Trophoblast cell (in vitro differentiated cells and primary cell): ENCODE results near the gene SDC3.
A peak's percentile ranks its signal among the peaks of the same experiment; 100 is the strongest.

Experiments used
- DNase-seq, 2 donors: peaks; one replicate each; pipeline ENCODE4 v3.0.0-alpha.2; 2016
- H2AFZ ChIP-seq: 2 replicates; pipeline ENCODE4 v1.6.1; 2013; ENCODE audit warnings: low read length, moderate library complexity, mild to moderate bottlenecking; ENCODE audit not compliant: insufficient read depth, poor library complexity
- H2AK5ac ChIP-seq: 2 replicates; pipeline ENCODE4 v1.6.1; 2013; ENCODE audit warnings: mild to moderate bottlenecking, low read length
- H2BK120ac ChIP-seq: 2 replicates; pipeline ENCODE4 v1.6.1; 2013; ENCODE audit warnings: low read length, mild to moderate bottlenecking, moderate library complexity; ENCODE audit not compliant: insufficient read depth, poor library complexity
- H2BK12ac ChIP-seq: 2 replicates; pipeline ENCODE4 v1.6.1; 2013; ENCODE audit warnings: mild to moderate bottlenecking, low read length, moderate library complexity
- H2BK5ac ChIP-seq: 2 replicates; pipeline ENCODE4 v1.6.1; 2013; ENCODE audit warnings: low read length, low read depth, moderate library complexity, mild to moderate bottlenecking; ENCODE audit not compliant: poor library complexity
- H3K14ac ChIP-seq: 2 replicates; pipeline ENCODE4 v1.6.1; 2013; ENCODE audit warnings: mild to moderate bottlenecking, low read length
- H3K18ac ChIP-seq: 2 replicates; pipeline ENCODE4 v1.6.1; 2013; ENCODE audit warnings: mild to moderate bottlenecking, low read length
- H3K23ac ChIP-seq: 2 replicates; pipeline ENCODE4 v1.6.1; 2013; ENCODE audit warnings: low read length
- H3K27ac ChIP-seq: 2 replicates; pipeline ENCODE4 v1.5.1; 2013; ENCODE audit warnings: low read depth, mild to moderate bottlenecking, inconsistent platforms, low read length, moderate library complexity
- H3K27me3 ChIP-seq: 2 replicates; pipeline ENCODE4 v1.6.1; 2013; ENCODE audit warnings: inconsistent platforms, mild to moderate bottlenecking, low read length, moderate library complexity; ENCODE audit not compliant: insufficient read depth
- H3K36me3 ChIP-seq, 2 experiments: 1 replicate in 1 of 2; 2 replicates in 1 of 2; pipeline ENCODE4 v1.6.1; 2013; ENCODE audit warnings: low read length in 2 of 2, mild to moderate bottlenecking in 2 of 2, moderate library complexity in 1 of 2; ENCODE audit not compliant: insufficient read depth in 2 of 2, control insufficient read depth in 1 of 2
- H3K4ac ChIP-seq: 2 replicates; pipeline ENCODE4 v1.6.1; 2013; ENCODE audit warnings: low read depth, mild to moderate bottlenecking, low read length, moderate library complexity
- H3K4me1 ChIP-seq, 2 experiments: 1 replicate in 1 of 2; 2 replicates in 1 of 2; pipeline ENCODE4 v1.6.1; 2013; ENCODE audit warnings: low read length in 2 of 2, mild to moderate bottlenecking in 2 of 2, moderate library complexity in 1 of 2; ENCODE audit not compliant: insufficient read depth in 2 of 2, control insufficient read depth in 1 of 2
- H3K4me2 ChIP-seq: 2 replicates; pipeline ENCODE4 v1.6.1; 2013; ENCODE audit warnings: inconsistent platforms, mild to moderate bottlenecking, low read length, moderate library complexity
- H3K4me3 ChIP-seq: 2 replicates; pipeline ENCODE4 v1.5.1; 2013; ENCODE audit warnings: mild to moderate bottlenecking, low read depth, low read length, inconsistent platforms
- H3K79me1 ChIP-seq: one replicate; pipeline ENCODE4 v1.6.1; 2013; ENCODE audit warnings: low read length
- H3K79me2 ChIP-seq: 2 replicates; pipeline ENCODE4 v1.6.1; 2013; ENCODE audit warnings: low read length, mild to moderate bottlenecking; ENCODE audit not compliant: control insufficient read depth, insufficient read depth, poor library complexity
- H3K9ac ChIP-seq: 2 replicates; pipeline ENCODE4 v1.6.1; 2013; ENCODE audit warnings: mild to moderate bottlenecking, low read length
- H3K9me3 ChIP-seq: 2 replicates; pipeline ENCODE4 v1.6.1; 2013; ENCODE audit warnings: low read depth, mild to moderate bottlenecking, control low read depth, inconsistent platforms, low read length; ENCODE audit not compliant: insufficient read depth
- H4K12ac ChIP-seq: 2 replicates; pipeline ENCODE4 v1.6.1; 2013; ENCODE audit warnings: low read depth, mild to moderate bottlenecking, low read length, moderate library complexity
- H4K8ac ChIP-seq: 2 replicates; pipeline ENCODE4 v1.6.1; 2013; ENCODE audit warnings: low read depth, mild to moderate bottlenecking, low read length, moderate library complexity
- H4K91ac ChIP-seq: one replicate; pipeline ENCODE4 v1.6.1; 2013; ENCODE audit warnings: low read depth, mild to moderate bottlenecking, low read length, moderate library complexity
- WGBS: extraction: QIAGEN DNeasy Blood & Tissue Kit; methylation state at CpG from one replicate; pipeline ENCODE4 v1.1.7; 2013; ENCODE audit warnings: missing lambda C conversion rate; ENCODE audit not compliant: insufficient read length, insufficient coverage; ENCODE audit errors: extremely low coverage; 5-methylcytosine and 5-hydroxymethylcytosine counted together

The SDC3 gene

GRCh38 chr1:30914931-30915330 is 6.4 kb upstream of the SDC3 start:
- no peak overlapping the region for H3K14ac ChIP-seq
- H4K8ac ChIP-seq, result no peak overlapping the region
- no peak overlapping the region for H4K12ac ChIP-seq
- WGBS, result no CpG with 5 or more reads among the region's 4 CpGs
- H3K79me2 ChIP-seq, result peaks cover 2% of the 10 kb centered on the region
- no peak overlapping the region for H3K4me3 ChIP-seq
- H3K23ac ChIP-seq, result no peak overlapping the region
- H3K9ac ChIP-seq, result no peak overlapping the region
- H3K27me3 ChIP-seq, result no peaks in the 10 kb centered on the region
- H3K9me3 ChIP-seq, result no peaks in the 10 kb centered on the region
- H2AK5ac ChIP-seq, result no peak overlapping the region
- H4K91ac ChIP-seq, result no peak overlapping the region
- H3K4me1 ChIP-seq, result peaks cover 31 to 33% of the 10 kb centered on the region in 2 experiments
- H3K4ac ChIP-seq, result no peak overlapping the region
- H3K4me2 ChIP-seq, result no peak overlapping the region
- H3K18ac ChIP-seq, result no peak overlapping the region
- H2BK120ac ChIP-seq, result no peak overlapping the region
- H3K27ac ChIP-seq, result no peak overlapping the region
- no peaks in the 10 kb centered on the region for H3K36me3 ChIP-seq
- DNase-seq, result no peak
- H3K79me1 ChIP-seq, result peaks cover 21% of the 10 kb centered on the region
- H2BK12ac ChIP-seq, result no peak overlapping the region
- H2AFZ ChIP-seq, result no peak overlapping the region
- no peak overlapping the region for H2BK5ac ChIP-seq

GRCh38 chr1:30914587-30914922 is 6.0 kb upstream of the SDC3 start:
- Histone ChIP-seq H3K4me3 (no peak overlapping the region), H3K4me1 (peaks cover 29 to 35% of the 10 kb centered on the region in 2 experiments), H2BK5ac (no peak overlapping the region), H2AFZ (no peak overlapping the region), H3K4ac (no peak overlapping the region), H3K79me1 (peaks cover 23% of the 10 kb centered on the region), H3K14ac (peak overlapping the region; percentile 36), H3K27ac (no peak overlapping the region), H3K79me2 (peaks cover 2% of the 10 kb centered on the region), H3K36me3 (no peaks in the 10 kb centered on the region), H3K27me3 (no peaks in the 10 kb centered on the region), H3K9me3 (no peaks in the 10 kb centered on the region), H3K9ac (no peak overlapping the region), H2BK120ac (peak overlapping the region; percentile 47), H4K8ac (no peak overlapping the region), H2BK12ac (peak overlapping the region; percentile 32), H4K12ac (no peak overlapping the region), H3K18ac (peak overlapping the region; percentile 47), H3K23ac (no peak overlapping the region), H3K4me2 (no peak overlapping the region), H4K91ac (peak overlapping the region; percentile 52), H2AK5ac (no peak overlapping the region)
- no peak for DNase-seq
- whole genome bisulfite sequencing, result no CpG with 5 or more reads among the region's 3 CpGs

GRCh38 chr1:30912913-30913652 is 4.5 kb upstream of the SDC3 start:
- Histone ChIP-seq H3K18ac (peak overlapping the region; percentile 13), H3K79me2 (peaks cover 4% of the 10 kb centered on the region), H3K79me1 (peaks cover 28% of the 10 kb centered on the region), H2BK5ac (peak overlapping the region; percentile 11), H3K27ac (peak overlapping the region; percentile 49), H4K91ac (peak overlapping the region; percentile 52), H3K4me2 (no peak overlapping the region), H2BK12ac (peak overlapping the region; percentile 23), H3K4me3 (no peak overlapping the region), H3K9me3 (no peaks in the 10 kb centered on the region), H3K4me1 (peaks cover 27 to 33% of the 10 kb centered on the region in 2 experiments), H3K14ac (peak overlapping the region; percentile 18), H3K36me3 (no peaks in the 10 kb centered on the region), H2AFZ (no peak overlapping the region), H3K23ac (no peak overlapping the region), H2AK5ac (peak overlapping the region; percentile 21), H4K8ac (peak overlapping the region; percentile 23), H3K27me3 (no peaks in the 10 kb centered on the region), H3K9ac (no peak overlapping the region), H4K12ac (no peak overlapping the region), H3K4ac (peak overlapping the region; percentile 6), H2BK120ac (peak overlapping the region; percentile 62)
- WGBS, result no CpG with 5 or more reads among the region's 10 CpGs
- DNase-seq, result peak in 1 of 2 donors; percentile 12

DNA sequence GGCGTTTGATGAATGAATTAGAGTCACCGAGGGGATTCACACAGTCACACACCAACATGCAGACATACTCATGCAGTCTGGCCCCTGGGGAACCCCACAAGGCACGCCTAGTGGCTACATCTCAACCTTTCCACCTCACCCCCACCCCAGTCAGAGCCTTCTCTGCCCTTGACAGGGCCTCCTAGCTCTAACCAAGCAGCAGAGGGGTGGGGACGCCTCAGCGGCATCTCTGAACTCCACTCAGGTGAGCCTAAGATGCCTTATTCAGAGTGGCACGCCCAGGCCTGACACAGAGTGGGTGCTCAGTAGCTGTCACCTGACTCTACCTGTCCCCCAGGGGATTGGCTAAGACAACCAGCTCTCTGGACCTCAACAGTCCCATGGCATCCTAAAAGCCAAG is 3.7 kb upstream of the SDC3 start:
- no peak overlapping the region for H2AFZ ChIP-seq
- H4K8ac ChIP-seq, result no peak overlapping the region
- H4K91ac ChIP-seq, result peak overlapping the region; percentile 72
- peak overlapping the region; percentile 42 for H2BK5ac ChIP-seq
- no peaks in the 10 kb centered on the region for H3K9me3 ChIP-seq
- H3K14ac ChIP-seq, result peak overlapping the region; percentile 18
- no peak overlapping the region for H3K9ac ChIP-seq
- peak overlapping the region; percentile 10 for H3K18ac ChIP-seq
- H3K36me3 ChIP-seq, result no peaks in the 10 kb centered on the region
- peaks cover 32% of the 10 kb centered on the region for H3K79me1 ChIP-seq
- H2BK12ac ChIP-seq, result peak overlapping the region; percentile 67
- H3K27me3 ChIP-seq, result no peaks in the 10 kb centered on the region
- DNase-seq, result no peak
- H3K79me2 ChIP-seq, result peaks cover 11% of the 10 kb centered on the region
- H3K4ac ChIP-seq, result no peak overlapping the region
- H3K27ac ChIP-seq, result peak overlapping the region; percentile 24
- peak overlapping the region; percentile 45 for H2AK5ac ChIP-seq
- H2BK120ac ChIP-seq, result peak overlapping the region; percentile 5
- H3K23ac ChIP-seq, result no peak overlapping the region
- peaks cover 33 to 40% of the 10 kb centered on the region in 2 experiments for H3K4me1 ChIP-seq
- WGBS, result no CpG with 5 or more reads among the region's 6 CpGs
- no peak overlapping the region for H3K4me3 ChIP-seq
- H3K4me2 ChIP-seq, result no peak overlapping the region
- no peak overlapping the region for H4K12ac ChIP-seq
